IMR-90 (cell line): ENCODE data around the gene TNS3. TPM values are rescaled to one million over a fixed set of nuclear protein-coding genes. Genes with fewer than 3 reads are reported as not detected.

Experiments used
- ATAC-seq: fragments of 200-7000 bp; cut with Tn5 transposase; 2 replicates; pipeline ENCODE4 v1.9.1; 2020; ENCODE audit warnings: low read depth, mild to moderate bottlenecking, moderate library complexity
- BruUV-seq: library from RNA; stranded (reverse); fragments of 400-500 nt; replicated peaks from 2 replicates; lab custom pipeline; 2021; lab: Mats Ljungman, UMichigan
- CTCF ChIA-PET: fragments of 300-600 bp; formaldehyde crosslinking; extraction: SDS; loops from one replicate; lab custom pipeline; 2021; ENCODE audit warnings: antibody characterized with exemption; lab: Yijun Ruan, JAX
- POLR2A ChIA-PET: fragments of 300-600 bp; sonication (Branson Sonifier 250); formaldehyde crosslinking; loops from one replicate; lab custom pipeline; 2022; ENCODE audit warnings: antibody characterized with exemption; ENCODE audit not compliant: unreplicated experiment; lab: Charles Lee
- DNase-seq: peaks from one replicate; pipeline ENCODE4 v3.0.0; 2013
- H2AFZ ChIP-seq: replicated peaks from 2 replicates; pipeline ENCODE3; 2013; ENCODE audit warnings: low read length, mild to moderate bottlenecking; ENCODE audit not compliant: poor library complexity
- H2AK5ac ChIP-seq: 2 replicates; pipeline ENCODE4 v1.6.1; 2013; ENCODE audit warnings: low read depth, low read length, inconsistent platforms
- H2AK9ac ChIP-seq: replicated peaks from 2 replicates; pipeline ENCODE3; 2013; ENCODE audit warnings: mild to moderate bottlenecking, low read depth, low read length, moderate library complexity; ENCODE audit not compliant: poor library complexity
- H2BK120ac ChIP-seq: 2 replicates; pipeline ENCODE4 v1.6.1; 2013; ENCODE audit warnings: low read depth, low read length, inconsistent platforms
- H2BK15ac ChIP-seq: 3 replicates; pipeline ENCODE4 v1.6.1; 2013; ENCODE audit warnings: low read depth, low read length, inconsistent platforms
- H2BK20ac ChIP-seq: 2 replicates; pipeline ENCODE4 v1.6.1; 2013; ENCODE audit warnings: low read depth, mild to moderate bottlenecking, inconsistent platforms, low read length, moderate library complexity
- H2BK5ac ChIP-seq: 2 replicates; pipeline ENCODE4 v1.6.1; 2013; ENCODE audit warnings: mild to moderate bottlenecking, low read depth, low read length, inconsistent platforms; ENCODE audit not compliant: poor library complexity, severe bottlenecking
- H3K14ac ChIP-seq: replicated peaks from 2 replicates; pipeline ENCODE4 v1.6.1; 2013; ENCODE audit warnings: low read depth, low read length, inconsistent platforms
- H3K18ac ChIP-seq: 2 replicates; pipeline ENCODE4 v1.6.1; 2013; ENCODE audit warnings: low read depth, low read length, control low read depth
- H3K23ac ChIP-seq: 2 replicates; pipeline ENCODE4 v1.6.1; 2013; ENCODE audit warnings: low read depth, low read length, inconsistent platforms
- H3K27ac ChIP-seq: 2 replicates; pipeline ENCODE4 v1.5.1; 2013; ENCODE audit warnings: mild to moderate bottlenecking, control low read depth, low read length; ENCODE audit not compliant: insufficient read depth
- H3K27me3 ChIP-seq: 2 replicates; pipeline ENCODE4 v1.6.1; 2013; ENCODE audit warnings: low read length; ENCODE audit not compliant: control insufficient read depth, insufficient read depth
- H3K36me3 ChIP-seq: 2 replicates; pipeline ENCODE4 v1.6.1; 2013; ENCODE audit warnings: low read length, mixed read lengths; ENCODE audit not compliant: control insufficient read depth, insufficient read depth
- H3K4ac ChIP-seq: 2 replicates; pipeline ENCODE4 v1.6.1; 2013; ENCODE audit warnings: low read depth, low read length, inconsistent platforms
- H3K4me1 ChIP-seq: 2 replicates; pipeline ENCODE4 v1.6.1; 2013; ENCODE audit warnings: low read length, mixed read lengths; ENCODE audit not compliant: control insufficient read depth, insufficient read depth
- H3K4me2 ChIP-seq: 2 replicates; pipeline ENCODE4 v1.6.1; 2013; ENCODE audit warnings: low read depth, mild to moderate bottlenecking, control low read depth, low read length, moderate library complexity
- H3K4me3 ChIP-seq: 2 replicates; pipeline ENCODE4 v1.5.1; 2013; ENCODE audit warnings: low read depth, mild to moderate bottlenecking, control low read depth, low read length, moderate library complexity; ENCODE audit not compliant: insufficient read depth
- H3K56ac ChIP-seq: 2 replicates; pipeline ENCODE4 v1.6.1; 2013; ENCODE audit warnings: low read length, inconsistent platforms; ENCODE audit not compliant: insufficient read depth; ENCODE audit errors: extremely low read depth
- H3K79me1 ChIP-seq, 2 experiments: 2 replicates each; pipeline ENCODE4 v1.6.1; 2013; ENCODE audit warnings: low read length in 2 of 2, inconsistent platforms in 1 of 2, low read depth in 1 of 2
- H3K9ac ChIP-seq: 2 replicates; pipeline ENCODE4 v1.6.1; 2013; ENCODE audit warnings: low read depth, low read length, control low read depth
- H3K9me1 ChIP-seq: 2 replicates; pipeline ENCODE4 v1.6.1; 2013; ENCODE audit warnings: low read length, inconsistent platforms; ENCODE audit not compliant: insufficient read depth
- H3K9me3 ChIP-seq: 2 replicates; pipeline ENCODE4 v1.6.1; 2013; ENCODE audit warnings: low read length; ENCODE audit not compliant: control insufficient read depth, insufficient read depth
- H4K20me1 ChIP-seq: 2 replicates; pipeline ENCODE4 v1.6.1; 2013; ENCODE audit warnings: low read length, inconsistent platforms; ENCODE audit not compliant: insufficient read depth
- H4K5ac ChIP-seq: 2 replicates; pipeline ENCODE4 v1.6.1; 2013; ENCODE audit warnings: mild to moderate bottlenecking, low read depth, low read length, control low read depth
- H4K8ac ChIP-seq, 2 experiments: 2 replicates each; pipeline ENCODE4 v1.6.1; 2013; ENCODE audit warnings: low read depth in 2 of 2, low read length in 2 of 2, control low read depth in 1 of 2, inconsistent platforms in 1 of 2
- H4K91ac ChIP-seq: 2 replicates; pipeline ENCODE4 v1.6.1; 2013; ENCODE audit warnings: low read depth, low read length, inconsistent platforms; ENCODE audit not compliant: insufficient read depth
- CEBPB ChIP-seq: IDR thresholded peaks from 2 replicates; pipeline ENCODE4 v1.6.1; 2012; ENCODE audit warnings: low read depth, low read length, improper control_type of control experiment
- CHD1 ChIP-seq: IDR thresholded peaks from 2 replicates; pipeline ENCODE4 v1.6.1; 2012; ENCODE audit warnings: low read depth, low read length, improper control_type of control experiment
- FOS ChIP-seq: fragments of 150-350 bp; IDR thresholded peaks from 2 replicates; pipeline ENCODE4 v1.6.1; 2016; ENCODE audit warnings: low read depth, low read length
- MAZ ChIP-seq: IDR thresholded peaks from 2 replicates; pipeline ENCODE4 v1.6.1; 2012; ENCODE audit warnings: low read depth, mild to moderate bottlenecking, low read length, improper control_type of control experiment, moderate library complexity, borderline replicate concordance
- MXI1 ChIP-seq: IDR thresholded peaks from 2 replicates; pipeline ENCODE4 v1.6.1; 2012; ENCODE audit warnings: low read depth, mild to moderate bottlenecking, low read length, moderate library complexity, borderline replicate concordance
- NFE2L2 ChIP-seq: fragments of 150-350 bp; IDR thresholded peaks from 2 replicates; pipeline ENCODE4 v1.6.1; 2016; ENCODE audit warnings: low read depth, mild to moderate bottlenecking, low read length
- POLR2A ChIP-seq: IDR thresholded peaks from 2 replicates; pipeline ENCODE4 v1.6.1; 2012; ENCODE audit warnings: mild to moderate bottlenecking, low read depth, low read length
- RAD21 ChIP-seq: IDR thresholded peaks from 2 replicates; pipeline ENCODE4 v1.6.1; 2012; ENCODE audit warnings: low read length, improper control_type of control experiment
- RCOR1 ChIP-seq: IDR thresholded peaks from 2 replicates; pipeline ENCODE4 v1.6.1; 2012; ENCODE audit warnings: mild to moderate bottlenecking, low read length, improper control_type of control experiment; ENCODE audit not compliant: insufficient replicate concordance
- SMC3 ChIP-seq: fragments of 150-350 bp; IDR thresholded peaks from 2 replicates; pipeline ENCODE4 v1.6.1; 2016; ENCODE audit warnings: low read depth, mild to moderate bottlenecking, antibody characterized with exemption, low read length, moderate library complexity
- WGBS, 2 experiments: methylation state at CpG; one replicate each; pipeline versions ENCODE4 v1.1.5 to v1.1.7; 2013; ENCODE audit warnings: missing lambda C conversion rate in 2 of 2; ENCODE audit not compliant: insufficient read length in 1 of 2; ENCODE audit errors: extremely low coverage in 2 of 2; 5-methylcytosine and 5-hydroxymethylcytosine counted together
- dilution Hi-C: fragments of 300-500 bp; cut with HindIII; formaldehyde crosslinking; loops from one replicate; pipeline ENCODE4 v1.14.3; 2018; ENCODE audit warnings: low sequenced_read_pairs; ENCODE audit not compliant: unreplicated experiment
- in situ Hi-C: fragments of 300-500 bp; cut with MboI; formaldehyde crosslinking; loops from 3 replicates; pipeline ENCODE4 v1.14.3; 2019; ENCODE audit warnings: low sequenced_read_pairs, inconsistent platforms, mixed read lengths
- intact Hi-C: fragments of 100-400 bp; cut with micrococcal nuclease; formaldehyde crosslinking; loops from 2 replicates; pipeline ENCODE4 v1.10.0; 2022
- polyA plus RNA-seq, 3 experiments: library from polyadenylated mRNA; depleted of rRNA; stranded (reverse); fragments of >200 nt; gene quantifications; 2 replicates each; pipeline ENCODE4 v1.2.3, GENCODE V29; 2012; ENCODE audit warnings: low replicate concordance in 1 of 3
- total RNA-seq: library from RNA; depleted of rRNA; stranded (reverse); fragments of >200 nt; gene quantifications from 2 replicates; pipeline ENCODE4 v1.2.3, GENCODE V29; 2012
- TF ChIP-seq, protein P1 (sequence below): fragments of 150-350 bp; IDR thresholded peaks from 2 replicates; pipeline ENCODE4 v1.6.1; 2016; ENCODE audit warnings: low read depth, mild to moderate bottlenecking, low read length, moderate library complexity, borderline replicate concordance

TNS3 gene
- total and polyA plus RNA-seq, 2 of the 4 experiments (the other 2 are of a cell fraction), result 64.3 to 79.2 TPM

DNA sequence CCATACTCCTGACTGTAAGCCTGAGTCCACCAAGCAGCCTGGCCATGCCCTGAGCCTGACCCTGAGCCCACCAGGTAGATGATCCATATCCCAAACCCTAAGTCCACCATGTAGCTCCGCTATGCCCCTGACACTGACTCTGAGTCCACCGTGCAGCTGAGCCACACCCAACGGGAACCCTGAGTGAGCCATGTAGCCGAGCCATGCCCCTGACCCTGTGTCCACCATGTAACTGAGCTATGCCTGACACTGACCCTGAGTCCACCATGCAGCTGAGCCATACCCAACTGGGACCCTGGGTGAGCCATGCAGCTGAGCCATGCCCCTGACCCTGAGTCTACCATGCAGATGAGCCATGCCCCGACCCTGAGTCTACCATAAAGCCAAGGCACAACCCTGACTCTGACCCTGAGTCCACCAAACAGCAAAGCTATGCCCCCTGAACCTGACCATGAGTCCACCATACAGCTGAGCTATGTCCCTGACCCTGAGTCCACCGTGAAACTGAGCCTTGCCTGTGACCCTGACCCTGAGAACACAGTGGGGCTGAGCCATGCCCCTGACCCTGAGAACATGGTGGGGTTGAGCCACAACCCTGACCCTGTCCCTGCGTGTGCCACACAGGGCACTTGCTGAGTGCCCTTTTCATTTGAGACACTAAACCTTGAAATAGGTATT lies 299.8 kb downstream of the TNS3 start:
- intact Hi-C loops (no loop called here), dilution Hi-C loops (no loop called here), in situ Hi-C loops (no loop called here)
- H2AFZ ChIP-seq, result peak overlapping the region; percentile 25
- BruUV-seq, result no TSS peak
- no peak overlapping the region for H3K27ac ChIP-seq
- ChIA-PET POLR2A (no interaction called here), CTCF (no interaction called here)
- H2BK15ac ChIP-seq, result no peak overlapping the region
- no peaks in the 10 kb centered on the region for H3K4me1 ChIP-seq
- WGBS, 2 experiments, result 94% methylated on average over 7 of the region's 7 CpGs; no CpG with 5 or more reads in 1 of the 2 experiments
- H2BK20ac ChIP-seq, result no peak overlapping the region
- H3K23ac ChIP-seq, result no peak overlapping the region
- H4K5ac ChIP-seq, result no peak overlapping the region
- no peak overlapping the region for H3K4me2 ChIP-seq
- H3K56ac ChIP-seq, result no peak overlapping the region
- H3K4me3 ChIP-seq, result no peak overlapping the region
- TF ChIP-seq CEBPB (no peak), SMC3 (no peak), FOS (no peak), CHD1 (no peak), NFE2L2 (no peak), POLR2A (no peak), RCOR1 (no peak), MAZ (no peak), MXI1 (no peak), RAD21 (no peak)
- TF ChIP-seq, protein P1, sequence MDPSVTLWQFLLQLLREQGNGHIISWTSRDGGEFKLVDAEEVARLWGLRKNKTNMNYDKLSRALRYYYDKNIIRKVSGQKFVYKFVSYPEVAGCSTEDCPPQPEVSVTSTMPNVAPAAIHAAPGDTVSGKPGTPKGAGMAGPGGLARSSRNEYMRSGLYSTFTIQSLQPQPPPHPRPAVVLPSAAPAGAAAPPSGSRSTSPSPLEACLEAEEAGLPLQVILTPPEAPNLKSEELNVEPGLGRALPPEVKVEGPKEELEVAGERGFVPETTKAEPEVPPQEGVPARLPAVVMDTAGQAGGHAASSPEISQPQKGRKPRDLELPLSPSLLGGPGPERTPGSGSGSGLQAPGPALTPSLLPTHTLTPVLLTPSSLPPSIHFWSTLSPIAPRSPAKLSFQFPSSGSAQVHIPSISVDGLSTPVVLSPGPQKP, result no peak
- H2AK5ac ChIP-seq, result no peak overlapping the region
- H3K9me3 ChIP-seq, result no peaks in the 10 kb centered on the region
- no peak overlapping the region for H3K9ac ChIP-seq
- DNase-seq (no peak), ATAC-seq (no peak)
- H4K20me1 ChIP-seq, result peaks cover 7% of the 10 kb centered on the region; the same call in 1 of the 2 replicates
- no peak overlapping the region; the same call in 1 of the 2 replicates for H3K4ac ChIP-seq
- H3K9me1 ChIP-seq, result peaks cover 39% of the 10 kb centered on the region
- H3K18ac ChIP-seq, result no peak overlapping the region
- H3K79me1 ChIP-seq, result peaks cover 18 to 36% of the 10 kb centered on the region in 2 experiments
- peaks cover 81% of the 10 kb centered on the region for H3K36me3 ChIP-seq
- H4K91ac ChIP-seq, result no peak overlapping the region
- no peak overlapping the region for H4K8ac ChIP-seq
- H3K27me3 ChIP-seq, result no peaks in the 10 kb centered on the region
- H3K14ac ChIP-seq, result no peak overlapping the region
- H2BK5ac ChIP-seq, result no peak overlapping the region
- no peak overlapping the region for H2BK120ac ChIP-seq
- no peak overlapping the region for H2AK9ac ChIP-seq
